Osteocyte (in vitro differentiated cells): ENCODE data around the gene TBRG4. TPM values are rescaled to one million over a fixed set of nuclear protein-coding genes. Genes with fewer than 3 reads are reported as not detected.
"Not testable (repeated sequence)": the region's sequence is repeated elsewhere in the genome, so short reads cannot be mapped to it uniquely, and the experiment has no call there.

Source experiments
- DNase-seq: peaks from one replicate; pipeline ENCODE4 v3.0.0; 2021; ENCODE audit warnings: mixed read lengths; ENCODE audit not compliant: unreplicated experiment; ENCODE audit errors: extremely low spot score
- H3K27ac Mint-ChIP-seq: one replicate; pipeline ENCODE4 v1.8.0; 2021; ENCODE audit warnings: mild to moderate bottlenecking, mixed read lengths; ENCODE audit not compliant: unreplicated experiment
- H3K27me3 Mint-ChIP-seq: one replicate; pipeline ENCODE4 v1.8.0; 2021; ENCODE audit warnings: mixed read lengths; ENCODE audit not compliant: unreplicated experiment
- H3K36me3 Mint-ChIP-seq: one replicate; pipeline ENCODE4 v1.8.0; 2021; ENCODE audit warnings: mixed read lengths; ENCODE audit not compliant: unreplicated experiment
- H3K4me1 Mint-ChIP-seq: one replicate; pipeline ENCODE4 v1.8.0; 2021; ENCODE audit warnings: mixed read lengths; ENCODE audit not compliant: unreplicated experiment
- H3K4me3 Mint-ChIP-seq: one replicate; pipeline ENCODE4 v1.8.0; 2021; ENCODE audit warnings: mild to moderate bottlenecking, moderate library complexity, mixed read lengths; ENCODE audit not compliant: unreplicated experiment
- H3K9me3 Mint-ChIP-seq: one replicate; pipeline ENCODE4 v1.8.0; 2021; ENCODE audit warnings: mixed read lengths; ENCODE audit not compliant: unreplicated experiment
- CTCF ChIP-seq: fragments of 200-600 bp; sonication (generic); IDR thresholded peaks from 2 replicates; pipeline ENCODE4 v1.5.0; 2021; ENCODE audit warnings: antibody characterized with exemption, mild to moderate bottlenecking, moderate library complexity
- total RNA-seq: library from RNA; stranded (reverse); gene quantifications from 2 replicates; pipeline ENCODE4 v1.2.1, GENCODE V29; 2021

Gene TBRG4
- total RNA-seq, 1 donor from 2014 or later, result 54.9 TPM

GRCh38 chr7:45116048-45116447, 4.6 kb upstream of the TBRG4 start:
- DNase-seq, result no peak
- Mint-ChIP-seq H3K27ac (no peak overlapping the region), H3K9me3 (no peaks in the 10 kb centered on the region), H3K36me3 (no peaks in the 10 kb centered on the region), H3K4me1 (peaks cover 13% of the 10 kb centered on the region), H3K27me3 (peaks cover 31% of the 10 kb centered on the region), H3K4me3 (no peak overlapping the region)
- TF ChIP-seq CTCF, result no peak

GRCh38 chr7:45114926-45115325, 3.4 kb upstream of the TBRG4 start:
- peaks cover 31% of the 10 kb centered on the region for H3K27me3 Mint-ChIP-seq
- no peak for TF ChIP-seq CTCF
- H3K4me1 Mint-ChIP-seq, result peaks cover 21% of the 10 kb centered on the region
- no peaks in the 10 kb centered on the region for H3K36me3 Mint-ChIP-seq
- no peak overlapping the region for H3K27ac Mint-ChIP-seq
- H3K9me3 Mint-ChIP-seq, result no peaks in the 10 kb centered on the region
- no peak for DNase-seq
- no peak overlapping the region for H3K4me3 Mint-ChIP-seq

- not testable (repeated sequence) for H3K27ac Mint-ChIP-seq, H3K36me3 Mint-ChIP-seq, DNase-seq, H3K9me3 Mint-ChIP-seq, H3K4me3 Mint-ChIP-seq
- H3K4me1 Mint-ChIP-seq, result peaks cover 21% of the 10 kb centered on the region
- peaks cover 31% of the 10 kb centered on the region for H3K27me3 Mint-ChIP-seq
These were observed 2.8 kb upstream of the TBRG4 start for GRCh38 chr7:45114257-45114656.

GRCh38 chr7:45112648-45113047, 1.2 kb upstream of the TBRG4 start:
- peak overlapping the region; percentile 99 for H3K4me3 Mint-ChIP-seq
- no peak for DNase-seq
- H3K27ac Mint-ChIP-seq, result peak overlapping the region; percentile 96
- H3K27me3 Mint-ChIP-seq, result peaks cover 31% of the 10 kb centered on the region
- H3K4me1 Mint-ChIP-seq, result peaks cover 25% of the 10 kb centered on the region
- TF ChIP-seq CTCF, result no peak
- no peaks in the 10 kb centered on the region for H3K9me3 Mint-ChIP-seq
- H3K36me3 Mint-ChIP-seq, result peaks cover 12% of the 10 kb centered on the region

- Mint-ChIP-seq H3K27me3 (peaks cover 11% of the 10 kb centered on the region), H3K9me3 (no peaks in the 10 kb centered on the region), H3K4me3 (no peak overlapping the region), H3K36me3 (peaks cover 18% of the 10 kb centered on the region), H3K27ac (no peak overlapping the region), H3K4me1 (peaks cover 26% of the 10 kb centered on the region)
- no peak for DNase-seq
- no peak for TF ChIP-seq CTCF
These were observed 2.6 kb downstream of the TBRG4 start for GRCh38 chr7:45108863-45109262.

- Mint-ChIP-seq H3K27me3 (no peaks in the 10 kb centered on the region), H3K36me3 (peaks cover 21% of the 10 kb centered on the region), H3K9me3 (no peaks in the 10 kb centered on the region), H3K4me1 (peaks cover 21% of the 10 kb centered on the region), H3K27ac (no peak overlapping the region), H3K4me3 (no peak overlapping the region)
- no peak for DNase-seq
- TF ChIP-seq CTCF, result no peak
These were observed 4.1 kb downstream of the TBRG4 start for GRCh38 chr7:45107356-45107755.
